Activated T-cell treated with anti-CD3 and anti-CD28 coated beads, Interleukin-2, amount 50 U/mL, for 1 hour (primary cell): ENCODE measurements around the gene IGF2.

Source experiments
- DNase-seq: peaks from one replicate; pipeline ENCODE4 v3.0.0-alpha.2; 2020

IGF2 gene

GRCh38 chr11:2169626-2170570 is 30.7 kb upstream of the IGF2 start:
- no peak for DNase-seq

GRCh38 chr11:2169005-2169378 is 29.8 kb upstream of the IGF2 start:
- DNase-seq: no peak

- DNase-seq: no peak
Observed at GRCh38 chr11:2168286-2169004, 29.3 kb upstream of the IGF2 start.

- no peak for DNase-seq
Observed at GRCh38 chr11:2167141-2168045, 28.2 kb upstream of the IGF2 start.

- peak; percentile 51 for DNase-seq
Observed at GRCh38 chr11:2166091-2166851, 27.1 kb upstream of the IGF2 start.

GRCh38 chr11:2165571-2165970 is 26.4 kb upstream of the IGF2 start:
- no peak for DNase-seq

GRCh38 chr11:2164861-2165555 is 25.8 kb upstream of the IGF2 start:
- no peak for DNase-seq

- DNase-seq: no peak
Observed at GRCh38 chr11:2164081-2164480, 24.9 kb upstream of the IGF2 start.

- DNase-seq: no peak
Observed at GRCh38 chr11:2163428-2163978, 24.3 kb upstream of the IGF2 start.

GRCh38 chr11:2160736-2161259 is 21.6 kb upstream of the IGF2 start, which contains the start of gene INS:
Gene INS, minus strand, starts transcription at chr11:2161209. Its CDS starts 238 bp downstream, at chr11:2160971.
- no peak for DNase-seq

GRCh38 chr11:2159536-2160413 is 20.6 kb upstream of the IGF2 start:
- DNase-seq: no peak

GRCh38 chr11:2158966-2159365 is 19.8 kb upstream of the IGF2 start:
- no peak for DNase-seq

GRCh38 chr11:2158296-2158737 is 19.1 kb upstream of the IGF2 start:
- no peak for DNase-seq

GRCh38 chr11:2157294-2158040 is 18.3 kb upstream of the IGF2 start:
- no peak for DNase-seq

GRCh38 chr11:2156416-2157182 is 17.4 kb upstream of the IGF2 start:
- DNase-seq: peak; percentile 67

GRCh38 chr11:2155511-2155910 is 16.3 kb upstream of the IGF2 start:
- no peak for DNase-seq

- no peak for DNase-seq
Observed at GRCh38 chr11:2154889-2155288, 15.7 kb upstream of the IGF2 start.

GRCh38 chr11:2154195-2154585 is 15.0 kb upstream of the IGF2 start:
- no peak for DNase-seq
